GM18526 (cell line): ENCODE measurements around the gene RAB40C.

ENCODE experiments used
- POLR2A ChIP-seq: IDR thresholded peaks from 3 replicates; pipeline ENCODE4 v1.6.1; 2011; ENCODE audit not compliant: insufficient read length; ENCODE audit errors: extremely low read depth

The RAB40C gene

GRCh38 chr16:578232-578869 is 11.5 kb upstream of the RAB40C start:
- TF ChIP-seq POLR2A, result no peak

- no peak for TF ChIP-seq POLR2A
Measured at GRCh38 chr16:578870-579405, 10.9 kb upstream of the RAB40C start.

GRCh38 chr16:580141-580945 is 9.5 kb upstream of the RAB40C start:
- no peak for TF ChIP-seq POLR2A

- TF ChIP-seq POLR2A, result no peak
Measured at GRCh38 chr16:580946-581498, 8.8 kb upstream of the RAB40C start.

DNA sequence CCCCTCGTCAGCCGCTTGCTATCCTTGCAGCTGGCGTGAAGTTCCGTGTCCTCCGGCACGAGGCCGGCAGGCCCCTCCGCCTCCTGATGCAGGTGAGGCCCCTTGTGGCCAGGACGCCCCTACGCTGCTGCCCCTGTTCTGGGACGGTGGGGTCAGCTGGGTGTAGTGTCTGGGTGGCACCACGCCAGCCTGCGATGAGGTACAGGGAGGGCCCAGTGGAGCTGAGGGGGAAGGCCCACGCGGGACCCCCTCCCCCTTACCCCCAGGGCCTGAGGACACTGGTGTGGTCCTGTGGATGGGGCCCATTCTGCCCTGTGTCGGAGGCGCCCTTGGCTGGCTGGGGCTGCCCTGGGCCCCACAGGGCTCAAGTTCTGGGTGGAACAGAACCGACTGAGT is 7.7 kb upstream of the RAB40C start:
- TF ChIP-seq POLR2A, result no peak

- TF ChIP-seq POLR2A, result no peak
Measured at GRCh38 chr16:582614-583331, 7.1 kb upstream of the RAB40C start.

- TF ChIP-seq POLR2A, result no peak
Measured at GRCh38 chr16:583470-583814, 6.4 kb upstream of the RAB40C start.

DNA sequence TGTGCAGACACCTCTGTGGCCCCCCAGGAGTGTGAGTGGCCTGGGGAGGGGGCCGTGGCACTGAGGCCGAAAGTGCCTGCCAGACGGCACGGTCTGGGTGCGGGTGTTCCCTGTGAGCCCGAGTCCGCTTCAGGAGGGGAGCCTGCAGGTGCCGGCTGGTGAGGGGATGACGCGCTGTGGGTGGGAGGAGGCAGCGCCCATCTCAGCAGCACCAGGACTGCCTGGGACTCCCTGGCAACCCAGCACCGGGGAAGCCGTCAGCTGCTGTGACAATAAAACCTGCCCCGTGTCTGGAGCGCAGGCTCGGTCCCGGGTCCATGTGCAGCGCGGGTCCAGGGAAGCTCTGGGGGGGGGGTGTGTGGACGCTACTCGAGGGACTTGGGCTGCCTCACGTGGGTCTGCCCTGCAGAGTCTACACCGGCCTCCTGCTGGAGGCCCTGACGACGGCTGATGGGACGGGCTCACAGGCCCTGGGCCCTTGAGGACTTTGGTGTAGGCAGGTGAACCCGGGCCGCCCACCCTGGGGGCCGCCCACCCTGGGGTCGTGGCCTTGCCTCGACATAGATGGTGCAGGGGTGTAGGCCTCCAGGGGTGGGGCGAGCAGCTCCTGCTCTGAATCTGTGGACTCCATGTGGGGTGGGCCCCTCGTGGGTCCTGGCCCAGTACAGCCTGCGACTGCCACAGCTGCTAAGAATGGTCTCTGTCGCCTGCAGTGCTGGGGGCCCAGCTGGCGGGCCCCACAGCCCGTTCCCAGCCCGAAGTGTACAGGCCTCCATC is 5.9 kb upstream of the RAB40C start:
- no peak for TF ChIP-seq POLR2A

DNA sequence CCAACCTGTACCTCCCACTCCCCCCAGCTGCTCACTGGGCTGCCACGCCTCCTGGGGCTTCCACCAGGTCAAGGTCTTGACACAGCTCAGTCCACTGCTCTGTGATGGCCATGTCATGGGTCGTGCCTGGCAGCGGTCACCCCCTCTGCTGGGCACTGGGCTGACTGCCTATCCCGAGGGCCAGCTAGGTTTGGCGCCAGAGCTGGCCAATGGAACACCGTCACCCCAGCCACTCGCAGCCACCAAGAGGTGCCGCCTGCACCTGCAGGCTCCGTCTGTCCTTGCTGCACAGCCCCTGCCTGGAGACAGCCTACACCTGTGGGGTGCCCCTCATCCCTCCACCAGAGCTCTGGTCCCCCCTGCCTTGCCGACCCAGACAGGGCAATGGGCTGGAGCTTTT is 4.5 kb upstream of the RAB40C start:
- TF ChIP-seq POLR2A, result no peak

DNA sequence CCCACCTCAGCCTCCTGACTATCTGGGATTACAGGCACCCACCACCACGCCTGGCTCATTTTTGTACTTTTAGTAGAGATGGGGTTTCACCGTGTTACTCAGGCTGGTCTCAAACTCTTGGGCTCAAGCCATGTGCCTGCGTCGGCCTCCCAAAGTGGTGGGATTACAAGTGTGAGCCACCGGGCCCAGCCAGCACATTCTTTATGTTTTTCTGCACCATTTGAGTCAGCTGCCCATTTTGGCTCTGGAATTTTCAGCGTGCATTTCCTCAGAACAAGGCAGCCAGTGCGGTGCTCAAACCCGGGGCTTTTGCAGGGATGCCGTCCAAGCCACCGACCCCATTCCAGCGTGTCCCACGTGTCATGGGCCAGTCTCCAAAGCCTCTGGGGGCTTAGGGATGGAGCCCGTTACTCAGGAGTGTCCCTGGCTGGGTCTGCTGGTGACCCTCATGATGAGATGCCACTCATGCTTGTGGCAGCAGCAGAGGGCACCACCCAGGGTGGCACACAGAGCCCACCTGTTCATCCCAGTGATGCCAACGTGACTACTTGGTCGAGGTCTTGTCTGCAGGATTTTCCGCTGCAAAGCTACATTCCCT is 3.7 kb upstream of the RAB40C start:
- TF ChIP-seq POLR2A, result no peak

DNA sequence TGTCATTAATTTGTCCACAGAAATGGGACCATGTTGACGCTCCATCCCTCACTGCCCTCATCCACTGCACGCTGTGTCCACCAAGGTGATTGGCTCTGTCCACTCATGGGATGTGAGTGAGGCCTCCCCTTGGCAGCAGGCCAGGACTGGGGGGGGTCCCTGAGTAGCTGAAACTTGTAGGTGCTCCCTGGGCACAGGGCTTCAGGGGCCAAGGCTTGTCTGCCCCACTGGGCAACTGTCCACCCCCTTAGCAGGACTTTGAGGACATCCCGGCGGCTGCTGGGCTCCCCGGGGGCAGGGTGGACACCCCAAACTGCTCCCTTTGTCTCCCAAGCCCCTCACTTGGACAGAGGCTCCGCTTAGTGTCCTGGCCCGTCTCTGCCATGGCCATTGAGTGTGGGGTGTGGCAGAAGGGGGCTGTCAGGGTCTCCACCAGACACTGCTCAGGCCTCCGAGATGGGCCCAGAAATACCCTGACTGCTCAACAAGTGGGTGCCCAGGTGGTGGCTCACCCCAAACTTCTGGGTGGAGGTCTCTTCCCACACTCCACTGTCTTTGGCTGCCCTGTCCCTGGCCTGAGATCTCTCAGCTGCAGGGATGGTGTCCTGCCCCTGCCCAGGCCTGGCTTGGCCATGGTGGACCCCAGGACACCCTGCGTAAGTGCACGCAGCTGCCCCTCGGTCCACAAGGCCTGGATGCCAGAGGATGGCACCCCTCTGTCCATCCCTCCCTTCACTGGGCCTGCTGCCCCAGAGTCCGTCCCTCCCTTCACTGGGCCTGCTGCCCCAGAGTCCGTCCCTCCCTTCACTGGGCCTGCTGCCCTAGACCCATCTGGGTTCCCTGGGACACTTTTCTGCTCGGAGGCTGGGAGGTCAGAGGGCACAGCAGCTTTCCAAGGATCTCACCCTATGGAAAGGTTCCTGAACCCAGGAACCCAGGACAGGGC is 2.9 kb upstream of the RAB40C start:
- peak; percentile 28 for TF ChIP-seq POLR2A

GRCh38 chr16:588639-588888 is 1.3 kb upstream of the RAB40C start:
- no peak for TF ChIP-seq POLR2A

- TF ChIP-seq POLR2A, result peak; percentile 87
Measured at GRCh38 chr16:588889-589657, 793 bp upstream of the RAB40C start.
